WI38 (cell line): ENCODE data around the gene PSMD14.

Experiments used
- H3K4me3 ChIP-seq: 2 replicates; pipeline ENCODE4 v1.5.1; 2011; ENCODE audit warnings: low read depth, mild to moderate bottlenecking, control low read depth, low read length
- CTCF ChIP-seq: IDR thresholded peaks from 2 replicates; pipeline ENCODE4 v1.5.1; 2012; ENCODE audit warnings: low read depth, mild to moderate bottlenecking, control low read depth, low read length

PSMD14 gene

GRCh38 chr2:161283926-161284325, 24.3 kb upstream of the PSMD14 start:
- no peak for TF ChIP-seq CTCF
- H3K4me3 ChIP-seq, result no peak overlapping the region

GRCh38 chr2:161303535-161304050, 4.6 kb upstream of the PSMD14 start:
- TF ChIP-seq CTCF, result no peak
- H3K4me3 ChIP-seq, result no peak overlapping the region

GRCh38 chr2:161306919-161307318, 1.3 kb upstream of the PSMD14 start:
- no peak for TF ChIP-seq CTCF
- H3K4me3 ChIP-seq, result no peak overlapping the region

- H3K4me3 ChIP-seq, result peak overlapping the region; percentile 91
- TF ChIP-seq CTCF, result no peak
Observed at GRCh38 chr2:161307676-161308075, 549 bp upstream of the PSMD14 start.

- TF ChIP-seq CTCF, result no peak
- H3K4me3 ChIP-seq, result no peak overlapping the region
Observed at GRCh38 chr2:161312996-161313395, 4.8 kb downstream of the PSMD14 start.

- H3K4me3 ChIP-seq, result no peak overlapping the region
- no peak for TF ChIP-seq CTCF
Observed at GRCh38 chr2:161315380-161315779, 7.2 kb downstream of the PSMD14 start.

GRCh38 chr2:161316701-161317100, 8.5 kb downstream of the PSMD14 start:
- H3K4me3 ChIP-seq, result no peak overlapping the region

More at GRCh38 chr2:161316701-161317100, 8.5 kb downstream of the PSMD14 start:
- TF ChIP-seq CTCF, result no peak
